HG02759 (cell line): ENCODE results near the gene DUT.
"Not testable (repeated sequence)": the region's sequence is repeated elsewhere in the genome, so short reads cannot be mapped to it uniquely, and the experiment has no call there.

ENCODE experiments used
- ATAC-seq: cut with Tn5 transposase; IDR thresholded peaks from one replicate; pipeline ENCODE4 v1.9.1; 2021; ENCODE audit warnings: mild to moderate bottlenecking, moderate library complexity; ENCODE audit not compliant: unreplicated experiment

DUT gene

DNA sequence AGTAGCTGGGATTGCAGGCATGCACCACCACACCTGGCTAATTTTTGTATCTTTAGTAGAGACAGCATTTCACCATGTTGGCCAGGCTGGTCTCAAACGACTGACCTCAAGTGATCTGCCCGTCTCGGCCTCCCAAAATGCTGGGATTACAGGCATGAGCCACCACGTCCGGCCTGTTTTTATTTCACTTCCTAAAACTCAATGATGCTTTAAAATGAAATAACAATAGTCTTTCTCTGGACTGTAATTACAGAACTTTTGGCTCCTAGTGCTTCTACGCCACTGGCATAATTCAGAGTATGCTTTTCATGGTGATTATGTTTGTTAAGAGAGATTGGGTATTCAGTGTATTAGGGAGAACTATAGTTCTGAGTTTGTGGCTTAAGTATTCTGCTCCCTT is 5.0 kb upstream of the DUT start:
- not testable (repeated sequence) for ATAC-seq

DNA sequence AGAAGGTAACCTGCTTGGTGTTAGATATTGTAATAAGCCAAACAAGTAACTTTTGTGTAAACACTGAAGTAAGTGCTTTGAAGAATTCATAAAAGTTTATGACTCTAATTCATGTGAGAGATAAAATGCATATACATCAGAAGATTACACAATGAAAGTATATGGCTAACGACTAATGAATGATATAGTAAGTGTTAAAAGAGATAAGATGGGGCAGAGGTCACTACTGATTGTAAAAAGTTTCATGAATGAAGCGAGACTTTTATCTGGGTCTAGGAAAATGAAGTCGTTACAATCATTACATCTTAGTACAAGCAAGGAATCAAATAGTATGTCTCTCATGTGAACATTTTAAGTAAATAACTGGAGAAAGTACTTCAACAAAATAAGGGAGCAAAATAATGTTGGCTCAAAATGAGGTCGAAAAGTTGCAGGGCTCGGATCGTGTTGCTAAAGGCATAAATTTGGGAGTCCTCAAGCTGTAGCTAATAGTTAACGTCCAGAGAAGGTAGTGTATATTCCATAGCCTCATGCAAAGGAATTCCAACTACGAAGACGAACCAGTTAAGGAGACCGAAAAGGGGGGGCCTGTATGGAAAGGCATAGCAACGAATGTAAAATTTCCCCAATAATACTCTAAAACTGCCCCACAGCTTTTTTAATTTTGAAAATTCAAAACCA is 984 bp upstream of the DUT start:
- no peak for ATAC-seq

DNA sequence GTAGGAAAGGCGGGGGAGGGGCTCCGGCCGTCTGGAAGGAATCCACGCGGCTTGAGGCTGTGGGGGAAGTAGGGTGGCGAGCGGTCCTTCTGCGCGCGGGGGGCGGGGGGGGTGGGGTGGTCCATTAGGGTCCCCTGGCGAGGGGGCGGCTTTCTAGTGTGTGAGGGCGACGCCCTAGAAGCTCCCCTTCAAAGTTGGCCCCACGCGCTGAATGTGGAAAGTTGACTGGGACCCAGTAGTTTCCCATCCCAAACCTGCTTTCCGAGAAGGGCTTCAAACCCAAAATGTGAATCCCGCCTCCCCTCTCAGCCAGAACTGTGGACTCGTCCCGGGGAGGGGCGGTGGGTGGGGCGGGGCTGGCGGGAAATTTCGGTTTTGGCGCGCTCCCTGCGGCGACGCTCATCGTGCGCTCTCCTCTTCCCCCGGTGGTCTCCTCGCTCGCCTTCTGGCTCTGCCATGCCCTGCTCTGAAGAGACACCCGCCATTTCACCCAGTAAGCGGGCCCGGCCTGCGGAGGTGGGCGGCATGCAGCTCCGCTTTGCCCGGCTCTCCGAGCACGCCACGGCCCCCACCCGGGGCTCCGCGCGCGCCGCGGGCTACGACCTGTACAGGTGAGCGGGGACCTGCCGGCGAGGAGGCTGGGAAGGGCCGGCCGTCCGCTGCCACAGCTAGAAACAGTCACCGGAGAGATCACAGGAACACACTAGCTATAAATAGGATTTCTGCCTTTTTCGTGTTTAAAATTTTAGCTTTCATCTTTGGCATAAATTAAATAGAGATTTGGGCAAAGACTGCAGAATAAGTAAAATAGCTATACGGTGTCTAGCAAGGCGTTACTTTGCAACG is 790 bp downstream of the DUT start:
- ATAC-seq, result peak; percentile 53

DNA sequence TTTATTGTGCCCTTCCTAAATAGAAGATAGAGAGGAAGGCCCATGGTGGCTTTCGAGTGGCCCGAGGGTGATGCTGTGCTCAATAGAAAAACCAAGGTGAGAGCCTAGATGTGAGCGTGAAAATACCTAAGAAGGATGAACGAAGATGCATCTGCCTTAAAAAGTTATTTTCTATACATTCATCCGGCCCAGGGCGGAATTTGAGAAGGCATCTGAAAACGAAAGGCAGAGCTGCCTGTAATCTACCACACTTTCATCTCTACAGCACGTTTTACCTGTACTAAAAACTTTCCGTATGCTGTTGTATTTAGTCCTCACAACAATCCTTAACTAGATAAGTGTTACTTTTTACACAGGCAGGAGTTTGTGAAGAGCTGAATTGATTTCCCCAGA is 1.4 kb downstream of the DUT start:
- no peak for ATAC-seq

DNA sequence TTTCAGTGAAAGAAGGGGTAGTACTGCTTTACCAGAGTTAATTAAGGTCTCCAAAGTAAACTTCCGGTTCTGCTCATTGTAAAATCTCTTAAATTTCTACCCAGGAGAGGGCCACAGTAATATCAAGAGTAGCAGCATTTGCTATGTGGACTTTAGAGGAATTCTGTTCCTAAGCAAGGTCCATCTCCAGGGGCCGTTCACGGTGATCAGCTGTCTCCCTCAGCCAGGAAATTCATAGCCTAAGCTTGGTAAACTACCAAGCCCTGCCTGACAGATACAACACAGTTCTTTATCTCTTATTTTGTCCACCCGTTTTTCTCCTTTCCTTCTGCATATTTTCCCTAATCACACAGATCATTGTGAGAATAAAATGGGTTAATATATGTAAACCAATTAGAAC is 2.3 kb downstream of the DUT start:
- no peak for ATAC-seq

DNA sequence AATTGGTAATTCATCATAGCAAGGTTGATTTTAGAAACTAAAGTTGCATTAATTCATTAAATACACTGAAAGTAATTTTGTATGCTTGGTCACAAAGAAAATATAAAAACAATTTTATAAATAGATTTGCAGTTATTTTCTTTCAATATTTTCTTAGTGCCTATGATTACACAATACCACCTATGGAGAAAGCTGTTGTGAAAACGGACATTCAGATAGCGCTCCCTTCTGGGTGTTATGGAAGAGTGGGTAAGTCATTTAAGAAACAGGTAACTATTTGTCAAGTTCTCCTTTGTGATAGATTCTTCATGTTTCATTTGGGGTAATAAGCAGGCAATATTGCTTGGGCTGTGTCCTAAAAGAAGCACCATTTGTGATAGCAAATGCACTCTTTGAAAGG is 3.0 kb downstream of the DUT start:
- no peak for ATAC-seq

DNA sequence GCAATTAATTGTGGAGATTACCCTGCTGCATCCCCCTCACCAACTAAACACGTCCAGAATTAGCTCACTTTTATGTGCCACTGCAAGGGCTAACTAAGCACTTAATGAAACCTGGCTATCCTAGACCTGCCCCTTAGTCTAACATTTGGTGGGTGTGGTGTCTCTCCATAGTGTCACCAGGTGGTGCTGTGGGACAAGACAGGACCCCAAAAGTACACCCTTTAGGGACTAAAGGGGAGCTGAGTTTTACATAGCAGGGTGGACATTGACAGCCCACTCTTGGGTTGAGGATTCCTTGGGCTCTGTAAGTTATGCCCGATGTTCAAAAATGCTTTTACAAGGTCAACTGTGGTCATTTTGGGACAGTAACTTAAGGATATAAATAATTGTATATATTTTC is 5.7 kb downstream of the DUT start:
- ATAC-seq, result peak; percentile 32

DNA sequence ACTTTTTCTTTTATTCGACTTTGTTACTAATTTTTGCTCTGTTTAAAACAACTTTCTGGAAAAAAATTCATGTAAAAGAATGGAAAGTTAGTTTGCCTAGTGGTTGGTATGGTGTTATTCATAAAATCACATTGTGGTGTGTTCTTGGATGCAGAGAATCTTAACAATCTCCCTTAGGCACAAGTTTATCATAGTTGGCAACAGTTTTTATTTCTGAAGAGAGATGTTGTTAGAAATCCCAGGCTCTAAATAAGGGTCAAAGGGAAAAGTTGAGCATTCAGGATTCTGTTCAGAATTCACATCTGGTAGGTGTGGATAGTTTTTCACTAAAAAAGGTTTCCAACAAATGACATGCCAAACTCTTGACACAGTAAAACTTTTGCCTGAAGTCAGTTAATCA is 6.4 kb downstream of the DUT start:
- no peak for ATAC-seq

DNA sequence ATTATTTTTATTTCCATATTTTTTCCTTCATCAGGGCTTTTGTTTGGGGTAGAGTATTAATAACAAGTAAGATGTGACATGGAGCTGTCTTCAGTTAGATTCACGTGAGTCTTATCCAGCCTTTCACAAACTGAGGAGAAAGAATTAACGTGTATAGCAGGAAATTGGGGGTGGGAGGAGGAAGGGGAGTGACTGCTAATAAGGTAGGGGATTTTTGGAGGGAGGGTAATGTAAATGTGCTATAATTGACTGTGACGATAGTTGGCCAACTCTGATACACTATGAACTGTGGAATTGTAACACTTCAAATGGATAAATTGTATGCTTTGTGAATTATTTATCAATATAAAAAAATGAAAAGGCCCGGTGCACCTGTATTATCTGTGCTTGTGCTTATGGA is 8.9 kb downstream of the DUT start:
- ATAC-seq, result no peak

DNA sequence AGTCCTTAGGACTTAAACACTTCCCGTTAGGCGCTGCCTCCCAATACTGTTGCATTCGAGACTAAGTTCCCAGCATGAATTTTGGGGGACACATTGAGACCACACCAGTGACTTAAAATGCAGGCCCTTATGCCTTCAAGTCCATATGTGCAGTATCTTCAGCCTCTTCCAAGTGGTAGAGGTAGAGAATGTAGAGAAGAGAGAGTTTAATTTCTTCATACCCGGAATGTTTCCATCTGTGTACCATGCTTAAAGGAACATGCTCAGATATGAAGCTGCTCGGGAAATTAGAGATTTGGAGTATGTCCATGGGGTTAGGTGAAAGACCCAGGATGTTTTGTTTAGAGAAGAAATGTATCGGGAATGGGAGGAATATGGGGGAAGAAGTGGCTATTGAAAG is 12.6 kb downstream of the DUT start:
- no peak for ATAC-seq

DNA sequence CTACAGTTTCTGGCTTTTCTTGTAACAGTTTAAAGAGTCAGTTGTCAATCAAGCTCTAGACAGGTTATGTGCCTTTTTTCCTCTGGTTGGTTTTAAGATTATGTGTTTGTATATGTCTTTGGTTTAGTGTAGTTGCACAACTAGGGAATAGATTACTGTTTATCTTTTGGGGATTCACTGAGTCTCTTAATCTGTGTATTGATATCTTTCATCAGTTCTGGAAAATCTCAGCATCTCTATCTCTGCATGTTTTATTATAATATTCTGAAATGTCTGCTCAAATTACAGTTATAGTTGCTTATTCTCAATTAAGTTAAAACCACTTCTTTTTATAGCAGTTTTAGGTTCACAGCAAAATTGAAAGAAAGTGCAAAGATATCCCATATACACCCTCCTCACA is 14.3 kb downstream of the DUT start:
- no peak for ATAC-seq

DNA sequence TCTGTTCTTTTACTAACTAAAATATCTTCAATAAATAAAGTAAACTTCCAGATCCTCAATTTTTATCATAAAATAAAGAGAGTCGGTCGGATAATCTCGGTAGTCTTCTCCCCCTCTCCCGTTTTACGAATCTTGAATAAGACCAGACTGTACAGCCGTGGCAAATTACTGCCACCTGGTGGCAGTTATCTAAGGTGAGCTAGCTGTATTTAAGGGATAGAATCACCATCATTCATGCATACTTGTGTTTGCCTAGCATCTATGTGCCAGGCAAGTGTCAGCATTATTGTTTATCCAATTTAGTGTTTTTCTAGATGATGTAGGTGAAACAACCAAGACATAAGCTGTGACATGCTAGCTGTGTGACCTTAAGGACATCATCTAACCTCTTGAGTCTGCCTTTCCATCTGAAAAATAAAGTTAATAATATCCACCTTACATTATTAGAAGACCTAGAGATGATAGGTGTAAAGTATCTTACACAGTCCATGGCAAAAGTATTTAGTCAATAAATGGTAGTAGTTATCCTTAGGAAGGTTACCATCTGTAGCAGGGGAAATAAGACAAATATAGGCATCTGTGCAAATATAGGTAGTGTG is 21.3 kb downstream of the DUT start:
- ATAC-seq, result peak; percentile 85

DNA sequence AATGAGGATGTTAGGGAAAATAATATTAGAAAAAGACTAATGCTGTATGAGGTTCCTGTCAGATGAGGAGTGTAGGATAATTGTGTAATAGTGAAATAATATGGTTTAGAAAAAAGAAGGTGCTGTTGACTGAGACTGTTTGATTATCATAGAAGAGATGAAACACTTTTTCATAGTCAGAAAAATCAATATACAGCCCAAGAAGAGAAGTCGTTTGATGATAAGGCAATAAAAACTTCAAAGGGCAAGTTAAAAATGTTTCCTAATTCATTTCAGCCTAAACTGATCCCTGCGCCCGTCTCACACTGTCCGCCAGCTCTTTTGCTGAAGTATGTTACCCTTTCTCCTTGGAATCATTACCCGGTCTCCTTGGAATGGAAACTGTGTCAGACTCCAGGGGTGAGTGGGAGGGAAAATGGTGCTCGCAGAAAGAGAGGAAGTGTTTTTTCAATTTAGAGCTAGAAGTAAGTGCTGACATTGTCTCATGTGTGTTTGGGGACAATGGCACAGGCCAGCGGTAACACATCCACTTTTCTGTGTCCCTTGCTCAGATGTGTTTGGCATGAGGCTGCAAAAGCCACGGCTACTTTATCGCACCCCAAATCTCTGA is 23.6 kb downstream of the DUT start:
- ATAC-seq, result no peak

DNA sequence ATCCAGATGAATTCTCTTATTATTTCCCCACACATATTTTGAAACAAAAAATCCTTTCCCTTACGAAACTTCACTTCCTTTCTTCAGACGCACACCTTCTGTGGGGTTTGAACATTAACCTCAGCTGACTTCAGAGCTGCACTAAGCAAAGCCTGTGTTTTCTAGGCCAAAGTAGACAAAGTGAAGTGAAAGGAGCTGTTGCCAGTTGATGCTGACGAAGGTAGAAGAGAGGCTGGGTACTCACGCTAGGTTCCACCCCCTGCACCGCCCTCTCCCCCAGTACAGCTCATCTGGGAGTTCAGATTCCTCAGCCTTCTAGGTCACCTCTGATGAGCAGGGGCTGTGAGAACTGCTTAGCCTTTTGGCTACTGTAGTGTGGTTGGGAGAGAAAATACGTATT is 24.1 kb downstream of the DUT start:
- peak; percentile 57 for ATAC-seq

DNA sequence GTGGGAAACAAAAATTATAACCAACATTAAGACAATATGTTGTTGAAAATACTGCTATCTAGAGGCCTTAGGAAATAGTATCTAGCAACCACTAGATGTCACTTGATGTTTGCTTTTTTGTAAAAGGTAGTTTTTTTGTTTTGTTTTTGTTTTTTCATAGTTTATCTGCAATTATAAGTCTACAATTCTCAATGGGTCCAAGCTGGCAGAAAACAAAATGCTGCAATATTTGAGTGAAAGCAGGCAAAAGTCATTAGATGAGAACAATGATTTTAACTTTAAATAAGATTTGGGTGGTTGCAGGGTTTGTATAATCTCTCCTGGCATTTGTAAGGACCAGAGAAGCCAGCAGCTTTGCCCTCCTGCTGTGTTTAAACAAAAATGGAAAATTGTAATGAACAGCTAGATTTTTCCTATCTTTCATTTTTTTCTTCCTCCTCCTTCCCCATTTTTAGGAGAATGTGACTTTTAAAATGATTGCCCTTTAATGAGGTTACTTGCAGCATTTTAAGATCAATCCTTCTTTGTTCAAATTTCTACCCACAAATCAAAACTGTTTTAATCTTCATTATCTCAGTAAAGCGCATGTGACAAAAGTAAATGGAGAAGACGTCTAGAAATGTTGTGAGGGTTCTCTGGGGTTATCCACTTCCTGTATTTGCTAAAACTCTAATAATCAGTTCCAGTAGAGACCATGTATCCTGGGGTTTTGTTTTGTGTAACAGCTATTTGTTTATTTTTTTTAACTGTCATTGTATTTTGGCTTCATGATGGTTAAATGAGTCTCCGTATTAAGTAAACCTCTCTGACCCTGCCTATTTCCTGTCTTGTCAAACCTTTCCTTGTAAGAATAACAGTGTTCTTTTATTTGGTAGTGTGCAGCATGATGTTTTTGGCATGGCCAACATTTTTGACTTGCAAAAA is 27.3 kb downstream of the DUT start:
- ATAC-seq, result no peak

DNA sequence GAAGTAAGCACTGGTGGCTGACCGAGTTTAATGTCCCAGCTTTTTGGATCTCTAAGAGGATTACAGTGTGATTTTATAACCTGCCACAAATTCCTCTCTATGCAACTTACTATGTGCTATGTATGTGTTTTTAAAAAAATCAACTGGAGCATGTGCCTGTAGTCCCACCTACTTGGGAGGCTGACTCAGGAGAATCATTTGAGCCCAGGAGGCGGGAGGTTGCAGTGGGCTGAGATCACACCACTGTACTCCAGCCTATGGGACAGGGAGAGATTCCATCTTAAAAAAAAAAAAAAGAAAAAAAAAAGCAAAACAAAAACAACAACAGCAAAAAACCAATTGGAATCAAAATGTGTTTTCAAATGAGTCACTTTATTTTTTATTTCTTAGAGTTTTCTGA is 29.6 kb downstream of the DUT start:
- ATAC-seq, result no peak

DNA sequence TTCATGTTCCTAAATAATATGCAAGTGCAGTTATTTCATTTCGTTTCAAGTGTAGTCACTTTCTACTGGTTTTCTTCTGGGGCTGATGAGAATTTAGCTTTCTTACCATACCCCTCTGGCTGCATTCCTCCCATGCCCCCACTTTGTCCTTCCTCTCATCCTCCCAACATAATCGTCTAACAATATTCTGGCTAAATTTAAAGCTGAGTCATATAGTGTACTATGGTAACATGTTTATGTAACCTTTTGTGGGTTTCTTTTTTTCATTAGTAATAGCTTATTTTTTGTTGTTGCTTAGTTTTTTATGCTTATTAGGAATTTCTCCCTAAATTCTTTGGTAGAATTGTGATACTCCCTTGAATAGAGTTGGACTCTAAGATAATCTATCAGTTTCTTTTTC is 30.5 kb downstream of the DUT start:
- ATAC-seq, result no peak

DNA sequence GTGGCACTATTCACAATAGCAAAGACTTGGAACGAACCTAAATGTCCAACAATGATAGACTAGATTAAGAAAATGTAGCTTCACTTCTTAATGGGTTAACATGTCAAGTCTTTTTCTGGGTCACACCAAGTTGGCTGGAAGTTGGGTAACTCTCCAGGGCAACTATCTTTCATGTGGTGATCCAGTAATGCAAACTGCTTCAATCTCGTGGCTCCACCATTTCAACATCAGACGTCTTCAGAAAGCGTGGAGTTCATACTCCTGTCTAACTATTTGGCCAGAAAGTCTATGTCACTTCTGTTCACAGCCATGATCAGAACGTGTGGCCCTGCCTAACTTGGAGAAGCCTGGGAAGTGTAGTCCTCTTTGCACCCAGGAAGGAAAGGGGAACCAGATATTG is 32.2 kb downstream of the DUT start:
- no peak for ATAC-seq

DNA sequence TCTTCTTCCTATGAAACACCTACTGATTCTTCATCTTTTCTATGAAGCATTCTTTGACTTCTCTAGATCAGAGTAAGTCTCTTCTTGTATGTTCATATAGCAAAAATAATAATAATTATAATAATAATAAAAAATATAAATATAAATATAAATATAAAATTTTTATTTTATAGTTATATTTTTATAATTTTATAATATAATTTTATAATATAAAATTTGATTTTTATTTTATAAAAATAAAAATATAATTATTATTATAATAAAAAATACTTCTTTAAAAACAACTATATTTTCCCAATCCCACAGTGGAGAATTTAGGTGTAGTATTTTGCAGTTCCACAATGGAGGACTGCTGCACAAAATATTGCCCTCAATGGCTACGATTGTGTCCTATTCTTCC is 34.3 kb downstream of the DUT start:
- no peak for ATAC-seq

DNA sequence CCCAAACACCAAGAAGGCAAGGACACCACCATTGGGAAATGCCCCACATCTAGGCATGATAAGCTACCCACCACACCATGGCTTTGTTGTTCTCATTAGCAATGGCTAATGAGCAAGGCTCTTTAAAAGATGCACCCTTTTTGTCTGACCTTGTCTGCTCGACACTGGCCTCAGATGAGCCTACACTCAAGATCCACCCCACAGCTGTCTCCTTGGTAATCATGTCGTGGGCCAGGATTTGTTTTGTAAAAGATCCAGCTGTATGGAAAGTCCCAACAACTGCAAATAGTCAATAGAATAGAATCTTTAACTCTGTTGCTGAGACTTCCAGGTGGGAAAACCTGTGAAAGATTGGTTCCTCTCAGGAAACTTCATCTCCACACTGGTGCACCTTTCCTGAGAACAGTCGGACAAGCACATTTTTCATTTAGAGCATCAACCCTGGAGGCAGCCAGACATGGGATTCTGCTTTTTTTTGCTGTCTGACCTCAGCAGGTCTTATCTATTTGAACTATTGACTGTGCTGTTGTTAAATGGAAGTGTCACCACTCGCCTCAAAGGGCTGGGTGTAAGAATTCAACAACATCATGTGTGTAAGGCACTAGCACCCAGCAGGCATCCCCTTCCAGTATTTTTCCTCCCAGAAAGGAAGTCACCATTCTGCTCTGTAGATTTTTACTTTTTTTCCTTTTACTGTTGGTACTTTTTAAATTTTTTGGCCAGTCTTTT is 35.5 kb downstream of the DUT start:
- ATAC-seq, result no peak
